Chondrocyte (in vitro differentiated cells): ENCODE measurements around the gene SLAMF6. TPM values are rescaled to one million over a fixed set of nuclear protein-coding genes. Genes with fewer than 3 reads are reported as not detected.

Experiments
- DNase-seq: peaks from one replicate; pipeline ENCODE4 v3.0.0; 2021; ENCODE audit warnings: mixed read lengths, low spot score
- H3K27ac Mint-ChIP-seq: one replicate; pipeline ENCODE4 v1.8.0; 2021; ENCODE audit warnings: mild to moderate bottlenecking, moderate library complexity, mixed read lengths; ENCODE audit not compliant: unreplicated experiment
- H3K27me3 Mint-ChIP-seq: 2 replicates; pipeline ENCODE4 v1.8.0; 2021; ENCODE audit warnings: low read depth, mixed read lengths
- H3K36me3 Mint-ChIP-seq: 2 replicates; pipeline ENCODE4 v1.8.0; 2021; ENCODE audit warnings: low read depth, mixed read lengths
- H3K4me1 Mint-ChIP-seq: 2 replicates; pipeline ENCODE4 v1.8.0; 2021; ENCODE audit warnings: low read depth, mild to moderate bottlenecking, mixed read lengths
- H3K4me3 Mint-ChIP-seq: one replicate; pipeline ENCODE4 v1.8.0; 2021; ENCODE audit warnings: mild to moderate bottlenecking, moderate library complexity, mixed read lengths; ENCODE audit not compliant: unreplicated experiment
- H3K9me3 Mint-ChIP-seq: 2 replicates; pipeline ENCODE4 v1.8.0; 2021; ENCODE audit warnings: low read depth, mixed read lengths
- total RNA-seq: library from RNA; stranded (reverse); gene quantifications from 3 replicates; pipeline ENCODE4 v1.2.1, GENCODE V29; 2021
- TF ChIP-seq, protein P1 (sequence below): fragments of 200-600 bp; sonication (generic); IDR thresholded peaks from 2 replicates; pipeline ENCODE4 v1.5.0; 2021; ENCODE audit warnings: antibody characterized with exemption, mild to moderate bottlenecking, moderate library complexity

SLAMF6 gene
- total RNA-seq, 1 donor from 2014 or later = not detected

DNA sequence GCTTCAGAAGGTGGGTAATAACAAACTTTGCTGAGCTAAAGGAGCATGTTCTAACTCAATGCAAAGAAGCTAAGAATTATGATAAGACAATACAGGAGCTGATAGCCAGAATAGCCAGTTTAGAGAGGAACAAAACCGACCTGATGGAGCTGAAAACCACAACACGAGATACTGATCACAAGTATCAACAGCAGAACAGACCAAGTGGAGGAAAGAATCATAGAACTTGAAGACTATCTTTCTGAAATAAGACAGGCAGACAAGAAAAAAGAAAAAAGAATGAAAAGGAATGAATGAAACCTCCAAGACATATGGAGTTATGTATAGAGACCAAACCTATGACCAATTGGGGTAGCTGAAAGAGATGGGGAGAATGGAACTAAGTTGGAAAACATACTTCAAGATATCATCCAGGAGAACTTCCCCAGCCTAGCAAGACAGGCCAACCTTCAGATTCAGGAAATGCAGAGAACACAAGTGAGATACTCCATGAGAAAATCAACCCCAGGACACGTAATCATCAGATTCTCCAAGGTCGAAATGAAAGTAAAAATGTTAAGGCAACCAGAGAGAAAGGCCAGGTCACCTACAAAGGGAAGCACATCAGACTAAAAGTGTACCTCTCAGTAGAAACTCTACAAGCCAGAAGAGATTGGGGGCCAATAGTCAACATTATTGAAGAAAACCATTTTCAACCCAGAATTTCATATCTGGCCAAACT lies 35.8 kb upstream of the SLAMF6 start:
- TF ChIP-seq, protein P1, sequence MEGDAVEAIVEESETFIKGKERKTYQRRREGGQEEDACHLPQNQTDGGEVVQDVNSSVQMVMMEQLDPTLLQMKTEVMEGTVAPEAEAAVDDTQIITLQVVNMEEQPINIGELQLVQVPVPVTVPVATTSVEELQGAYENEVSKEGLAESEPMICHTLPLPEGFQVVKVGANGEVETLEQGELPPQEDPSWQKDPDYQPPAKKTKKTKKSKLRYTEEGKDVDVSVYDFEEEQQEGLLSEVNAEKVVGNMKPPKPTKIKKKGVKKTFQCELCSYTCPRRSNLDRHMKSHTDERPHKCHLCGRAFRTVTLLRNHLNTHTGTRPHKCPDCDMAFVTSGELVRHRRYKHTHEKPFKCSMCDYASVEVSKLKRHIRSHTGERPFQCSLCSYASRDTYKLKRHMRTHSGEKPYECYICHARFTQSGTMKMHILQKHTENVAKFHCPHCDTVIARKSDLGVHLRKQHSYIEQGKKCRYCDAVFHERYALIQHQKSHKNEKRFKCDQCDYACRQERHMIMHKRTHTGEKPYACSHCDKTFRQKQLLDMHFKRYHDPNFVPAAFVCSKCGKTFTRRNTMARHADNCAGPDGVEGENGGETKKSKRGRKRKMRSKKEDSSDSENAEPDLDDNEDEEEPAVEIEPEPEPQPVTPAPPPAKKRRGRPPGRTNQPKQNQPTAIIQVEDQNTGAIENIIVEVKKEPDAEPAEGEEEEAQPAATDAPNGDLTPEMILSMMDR = no peak
- no peak overlapping the region for H3K4me3 Mint-ChIP-seq
- peaks cover 18% of the 10 kb centered on the region for H3K9me3 Mint-ChIP-seq
- peaks cover 2% of the 10 kb centered on the region for H3K36me3 Mint-ChIP-seq
- no peaks in the 10 kb centered on the region for H3K4me1 Mint-ChIP-seq
- H3K27ac Mint-ChIP-seq = no peak overlapping the region
- H3K27me3 Mint-ChIP-seq = peaks cover 19% of the 10 kb centered on the region
- DNase-seq = no peak

DNA sequence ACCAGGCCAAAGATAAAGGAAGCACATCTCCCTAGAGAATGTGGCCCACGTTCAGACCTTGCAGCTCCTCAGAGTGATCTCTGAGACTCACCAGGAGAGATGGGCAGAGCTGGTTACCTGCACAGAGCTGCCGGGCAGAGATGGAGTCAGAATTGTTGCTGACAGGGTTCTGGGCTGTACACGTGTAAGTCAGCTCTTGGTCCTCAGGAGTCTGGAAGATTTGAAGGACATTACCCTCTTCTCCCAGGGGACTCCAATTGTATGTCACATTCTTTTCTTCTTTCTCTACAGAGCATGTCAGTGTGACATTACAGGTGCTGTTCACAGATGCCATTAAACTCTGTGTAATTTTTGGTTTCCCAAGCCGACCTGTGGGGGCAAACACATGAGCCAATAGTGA lies 30.7 kb upstream of the SLAMF6 start:
- TF ChIP-seq, protein P1 = no peak
- Mint-ChIP-seq H3K27ac (no peak overlapping the region), H3K36me3 (no peaks in the 10 kb centered on the region), H3K4me1 (no peaks in the 10 kb centered on the region), H3K27me3 (peaks cover 16% of the 10 kb centered on the region), H3K9me3 (no peaks in the 10 kb centered on the region), H3K4me3 (no peak overlapping the region)
- no peak for DNase-seq

DNA sequence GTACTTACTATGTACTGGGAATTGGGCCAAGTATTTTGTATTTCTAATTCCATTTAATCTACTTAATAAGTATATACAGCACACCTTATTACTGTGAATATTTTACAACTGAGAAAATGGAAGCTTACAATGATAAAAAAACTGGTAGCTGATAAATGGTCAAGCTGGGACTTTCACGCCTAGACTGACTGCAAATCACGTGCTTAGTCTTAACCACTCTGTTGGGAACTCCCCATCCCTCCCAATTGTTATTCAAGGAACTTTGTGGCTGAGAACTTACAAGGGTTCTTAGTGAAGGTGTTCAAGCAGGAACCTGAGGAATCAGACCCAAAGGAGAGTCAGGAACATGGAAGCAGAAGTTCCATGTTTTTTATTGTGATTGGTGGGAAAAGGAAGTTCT lies 29.4 kb upstream of the SLAMF6 start:
- H3K4me3 Mint-ChIP-seq = no peak overlapping the region
- no peak for DNase-seq
- no peaks in the 10 kb centered on the region for H3K9me3 Mint-ChIP-seq
- no peak overlapping the region for H3K27ac Mint-ChIP-seq
- peaks cover 13% of the 10 kb centered on the region for H3K27me3 Mint-ChIP-seq
- TF ChIP-seq, protein P1 = no peak
- H3K4me1 Mint-ChIP-seq = no peaks in the 10 kb centered on the region
- no peaks in the 10 kb centered on the region for H3K36me3 Mint-ChIP-seq

DNA sequence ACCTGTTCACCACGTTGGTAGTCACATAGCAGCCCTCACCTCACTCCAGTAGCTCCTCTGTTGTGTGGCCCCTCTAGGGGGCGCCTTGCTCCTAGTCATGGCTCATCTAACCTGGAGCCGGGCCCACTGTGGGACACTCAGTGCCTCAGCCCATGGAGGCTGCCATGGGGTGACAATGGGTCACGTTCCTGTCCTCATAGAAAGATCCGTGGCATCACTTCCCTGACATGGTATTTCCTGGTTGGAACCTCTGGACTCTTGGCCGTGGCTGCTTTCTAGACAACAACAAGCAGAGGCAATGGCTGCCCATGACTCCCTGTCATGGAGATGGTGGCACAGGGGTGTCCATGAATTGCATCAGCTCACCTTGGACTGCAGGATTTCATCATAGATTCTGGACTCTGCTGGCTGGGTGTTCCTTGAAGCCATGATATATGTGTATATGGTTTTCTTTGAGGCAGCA lies 27.5 kb upstream of the SLAMF6 start:
- Mint-ChIP-seq H3K36me3 (no peaks in the 10 kb centered on the region), H3K4me3 (no peak overlapping the region), H3K9me3 (no peaks in the 10 kb centered on the region), H3K4me1 (no peaks in the 10 kb centered on the region), H3K27ac (no peak overlapping the region), H3K27me3 (peaks cover 8% of the 10 kb centered on the region)
- TF ChIP-seq, protein P1 = no peak
- DNase-seq = no peak

DNA sequence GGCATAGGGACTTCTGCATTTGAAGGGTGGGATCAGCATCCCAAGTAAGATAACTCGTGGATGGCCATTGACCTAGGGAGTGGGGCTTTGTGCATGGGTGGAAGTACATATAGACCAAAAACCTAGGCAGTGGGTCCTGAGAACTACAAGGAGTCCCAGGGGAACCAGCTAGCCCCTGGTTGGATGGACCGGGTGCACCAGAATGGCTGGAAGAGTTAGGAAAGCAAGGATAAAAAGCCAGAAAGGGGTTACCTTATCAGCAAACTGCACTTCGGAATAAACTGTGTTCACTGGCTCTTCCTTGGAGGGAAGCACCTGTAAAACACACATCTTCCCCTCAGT lies 26.6 kb upstream of the SLAMF6 start:
- Mint-ChIP-seq H3K27me3 (peaks cover 6% of the 10 kb centered on the region), H3K27ac (no peak overlapping the region), H3K4me3 (no peak overlapping the region), H3K4me1 (no peaks in the 10 kb centered on the region), H3K36me3 (no peaks in the 10 kb centered on the region), H3K9me3 (no peaks in the 10 kb centered on the region)
- TF ChIP-seq, protein P1 = no peak
- DNase-seq = no peak
